ENCODE data around the gene BARX2. TPM values are rescaled to one million over a fixed set of nuclear protein-coding genes. Genes with fewer than 3 reads are reported as not detected.

Gene BARX2
- total and polyA plus RNA-seq, 2 of the 4 experiments (the other 2 are of a cell fraction) = not detected

GRCh38 chr11:129427816-129428406 lies 52.3 kb downstream of the BARX2 start:
- no peaks in the 10 kb centered on the region for H3K27me3 ChIP-seq (ENCODE audit: control insufficient read depth, insufficient read depth, low read length)
- in situ Hi-C loops (cut with MboI; ENCODE audit: low sequenced_read_pairs) (no loop called here), dilution Hi-C loops (cut with HindIII; ENCODE audit: low sequenced_read_pairs, unreplicated experiment) (no loop called here), intact Hi-C loops (cut with micrococcal nuclease) (no loop called here)
- H3K4me2 ChIP-seq (ENCODE audit: low read depth, low read length) = no peak overlapping the region
- H3K14ac ChIP-seq (replicated peaks; ENCODE audit: low read depth, low read length) = no peak overlapping the region
- H2AFZ ChIP-seq (replicated peaks; ENCODE audit: low read length, poor library complexity) = no peak overlapping the region
- 0% methylated on average over 1 of the region's 5 CpGs; no CpG with 5 or more reads in 1 of the 2 experiments for WGBS, 2 experiments (ENCODE audit: extremely low coverage in 2 of 2, insufficient read length in 1 of 2)
- no peak overlapping the region for H2BK20ac ChIP-seq (ENCODE audit: low read depth, low read length)
- H3K4ac ChIP-seq (ENCODE audit: low read depth, low read length) = no peak overlapping the region
- H3K56ac ChIP-seq (ENCODE audit: extremely low read depth, insufficient read depth, low read length) = no peak overlapping the region
- H2AK9ac ChIP-seq (replicated peaks; ENCODE audit: low read depth, low read length, poor library complexity) = no peak overlapping the region
- CTCF ChIA-PET = no interaction called here
- BruUV-seq (replicated peaks) = no TSS peak
- H3K9me1 ChIP-seq (ENCODE audit: insufficient read depth, low read length) = no peaks in the 10 kb centered on the region
- no peak for DNase-seq
- no peak overlapping the region for H4K5ac ChIP-seq (ENCODE audit: low read depth, low read length)
- no peak overlapping the region for H2BK5ac ChIP-seq (ENCODE audit: low read depth, low read length, poor library complexity, severe bottlenecking)
- no peak overlapping the region for H3K9ac ChIP-seq (ENCODE audit: low read depth, low read length)
- H3K27ac ChIP-seq (ENCODE audit: insufficient read depth, low read length) = no peak overlapping the region
- no peak overlapping the region for H4K91ac ChIP-seq (ENCODE audit: insufficient read depth, low read depth, low read length)
- H3K36me3 ChIP-seq (ENCODE audit: control insufficient read depth, insufficient read depth, low read length) = no peaks in the 10 kb centered on the region
- no peak overlapping the region for H3K4me3 ChIP-seq (ENCODE audit: insufficient read depth, low read depth, low read length)
- H3K79me1 ChIP-seq (ENCODE audit: low read depth in 1 of 2, low read length in 2 of 2) = no peaks in the 10 kb centered on the region
- H3K9me3 ChIP-seq (ENCODE audit: control insufficient read depth, insufficient read depth, low read length) = peaks cover 2% of the 10 kb centered on the region
- no peak overlapping the region for H4K8ac ChIP-seq (ENCODE audit: low read depth in 2 of 2, low read length in 2 of 2)
- POLR2A ChIA-PET (ENCODE audit: unreplicated experiment) = no interaction called here
- no peak for ATAC-seq (ENCODE audit: low read depth)
- no peak overlapping the region for H2AK5ac ChIP-seq (ENCODE audit: low read depth, low read length)
- H3K4me1 ChIP-seq (ENCODE audit: control insufficient read depth, insufficient read depth, low read length) = no peaks in the 10 kb centered on the region
- H2BK15ac ChIP-seq (ENCODE audit: low read depth, low read length) = no peak overlapping the region
- TF ChIP-seq MAFK (IDR thresholded peaks at IDR 0.05; ENCODE audit: low read depth, low read length) (no peak), CEBPB (IDR thresholded peaks at IDR 0.05; ENCODE audit: low read depth, low read length) (no peak), MAZ (IDR thresholded peaks at IDR 0.05; ENCODE audit: borderline replicate concordance, low read depth, low read length) (no peak), FOS (IDR thresholded peaks at IDR 0.05; ENCODE audit: low read depth, low read length) (no peak), NFE2L2 (IDR thresholded peaks at IDR 0.05; ENCODE audit: low read depth, low read length) (no peak), POLR2A (IDR thresholded peaks at IDR 0.05; ENCODE audit: low read depth, low read length) (no peak), BHLHE40 (IDR thresholded peaks at IDR 0.05; ENCODE audit: low read depth, low read length) (no peak), MXI1 (IDR thresholded peaks at IDR 0.05; ENCODE audit: borderline replicate concordance, low read depth, low read length) (no peak), CHD1 (IDR thresholded peaks at IDR 0.05; ENCODE audit: low read depth, low read length) (no peak), SMC3 (IDR thresholded peaks at IDR 0.05; ENCODE audit: low read depth, low read length) (no peak), RCOR1 (IDR thresholded peaks at IDR 0.05; ENCODE audit: insufficient replicate concordance, low read length) (no peak), CTCF (conservative IDR thresholded peaks at IDR 0.05; ENCODE audit: low read depth, low read length) (no peak), RAD21 (IDR thresholded peaks at IDR 0.05; ENCODE audit: low read length) (no peak), RFX5 (IDR thresholded peaks at IDR 0.05; ENCODE audit: low read depth, low read length) (no peak)
- TF ChIP-seq, protein P1, sequence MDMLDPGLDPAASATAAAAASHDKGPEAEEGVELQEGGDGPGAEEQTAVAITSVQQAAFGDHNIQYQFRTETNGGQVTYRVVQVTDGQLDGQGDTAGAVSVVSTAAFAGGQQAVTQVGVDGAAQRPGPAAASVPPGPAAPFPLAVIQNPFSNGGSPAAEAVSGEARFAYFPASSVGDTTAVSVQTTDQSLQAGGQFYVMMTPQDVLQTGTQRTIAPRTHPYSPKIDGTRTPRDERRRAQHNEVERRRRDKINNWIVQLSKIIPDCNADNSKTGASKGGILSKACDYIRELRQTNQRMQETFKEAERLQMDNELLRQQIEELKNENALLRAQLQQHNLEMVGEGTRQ (IDR thresholded peaks at IDR 0.05; ENCODE audit: low read depth, low read length) = no peak
- TF ChIP-seq, protein P2, sequence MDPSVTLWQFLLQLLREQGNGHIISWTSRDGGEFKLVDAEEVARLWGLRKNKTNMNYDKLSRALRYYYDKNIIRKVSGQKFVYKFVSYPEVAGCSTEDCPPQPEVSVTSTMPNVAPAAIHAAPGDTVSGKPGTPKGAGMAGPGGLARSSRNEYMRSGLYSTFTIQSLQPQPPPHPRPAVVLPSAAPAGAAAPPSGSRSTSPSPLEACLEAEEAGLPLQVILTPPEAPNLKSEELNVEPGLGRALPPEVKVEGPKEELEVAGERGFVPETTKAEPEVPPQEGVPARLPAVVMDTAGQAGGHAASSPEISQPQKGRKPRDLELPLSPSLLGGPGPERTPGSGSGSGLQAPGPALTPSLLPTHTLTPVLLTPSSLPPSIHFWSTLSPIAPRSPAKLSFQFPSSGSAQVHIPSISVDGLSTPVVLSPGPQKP (IDR thresholded peaks at IDR 0.05; ENCODE audit: borderline replicate concordance, low read depth, low read length) = no peak
- no peaks in the 10 kb centered on the region for H4K20me1 ChIP-seq (ENCODE audit: insufficient read depth, low read length)
- no peak overlapping the region for H2BK120ac ChIP-seq (ENCODE audit: low read depth, low read length)
- H3K23ac ChIP-seq (ENCODE audit: low read depth, low read length) = no peak overlapping the region
- no peak overlapping the region for H3K18ac ChIP-seq (ENCODE audit: low read depth, low read length)

Data from IMR-90 (cell line).